ENCODE measurements around the gene LAGE3.

DNA sequence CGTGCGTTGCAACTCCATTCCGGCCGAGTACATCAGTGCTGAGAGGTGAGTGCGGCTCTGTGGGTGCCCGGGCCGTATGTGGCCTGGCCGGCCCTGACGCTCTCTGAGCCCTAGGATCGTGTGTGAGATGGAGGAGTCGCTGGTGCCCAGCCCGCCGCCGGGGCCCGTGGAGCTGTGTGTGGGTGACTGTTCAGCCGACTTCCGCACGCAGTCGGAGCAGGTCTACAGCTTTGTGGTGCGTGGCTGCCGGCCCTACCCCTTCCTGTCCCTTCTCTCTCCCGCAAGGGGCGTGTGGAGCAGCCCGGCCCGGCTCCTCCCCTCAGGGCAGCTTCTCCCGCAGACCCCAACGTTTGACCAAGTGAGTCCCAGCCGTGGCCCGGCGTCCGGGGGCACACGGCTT lies 13.0 kb downstream of the LAGE3 start:
- TF ChIP-seq, protein P1, sequence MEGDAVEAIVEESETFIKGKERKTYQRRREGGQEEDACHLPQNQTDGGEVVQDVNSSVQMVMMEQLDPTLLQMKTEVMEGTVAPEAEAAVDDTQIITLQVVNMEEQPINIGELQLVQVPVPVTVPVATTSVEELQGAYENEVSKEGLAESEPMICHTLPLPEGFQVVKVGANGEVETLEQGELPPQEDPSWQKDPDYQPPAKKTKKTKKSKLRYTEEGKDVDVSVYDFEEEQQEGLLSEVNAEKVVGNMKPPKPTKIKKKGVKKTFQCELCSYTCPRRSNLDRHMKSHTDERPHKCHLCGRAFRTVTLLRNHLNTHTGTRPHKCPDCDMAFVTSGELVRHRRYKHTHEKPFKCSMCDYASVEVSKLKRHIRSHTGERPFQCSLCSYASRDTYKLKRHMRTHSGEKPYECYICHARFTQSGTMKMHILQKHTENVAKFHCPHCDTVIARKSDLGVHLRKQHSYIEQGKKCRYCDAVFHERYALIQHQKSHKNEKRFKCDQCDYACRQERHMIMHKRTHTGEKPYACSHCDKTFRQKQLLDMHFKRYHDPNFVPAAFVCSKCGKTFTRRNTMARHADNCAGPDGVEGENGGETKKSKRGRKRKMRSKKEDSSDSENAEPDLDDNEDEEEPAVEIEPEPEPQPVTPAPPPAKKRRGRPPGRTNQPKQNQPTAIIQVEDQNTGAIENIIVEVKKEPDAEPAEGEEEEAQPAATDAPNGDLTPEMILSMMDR (IDR thresholded peaks at IDR 0.05) = no peak
- TF ChIP-seq POLR2A (IDR thresholded peaks at IDR 0.05) = no peak

All from right lobe of liver (tissue), 4 donors.